C4-2B (cell line): ENCODE measurements around the gene USPL1.

Experiments
- ZFX ChIP-seq: fragments of 450-650 bp; IDR thresholded peaks from 2 replicates; pipeline ENCODE4 v1.6.1; 2017
- TF ChIP-seq, protein P1 (sequence below): fragments of 450-650 bp; conservative IDR thresholded peaks from 2 replicates; pipeline ENCODE4 v1.5.1; 2017; ENCODE audit warnings: mild to moderate bottlenecking

DNA sequence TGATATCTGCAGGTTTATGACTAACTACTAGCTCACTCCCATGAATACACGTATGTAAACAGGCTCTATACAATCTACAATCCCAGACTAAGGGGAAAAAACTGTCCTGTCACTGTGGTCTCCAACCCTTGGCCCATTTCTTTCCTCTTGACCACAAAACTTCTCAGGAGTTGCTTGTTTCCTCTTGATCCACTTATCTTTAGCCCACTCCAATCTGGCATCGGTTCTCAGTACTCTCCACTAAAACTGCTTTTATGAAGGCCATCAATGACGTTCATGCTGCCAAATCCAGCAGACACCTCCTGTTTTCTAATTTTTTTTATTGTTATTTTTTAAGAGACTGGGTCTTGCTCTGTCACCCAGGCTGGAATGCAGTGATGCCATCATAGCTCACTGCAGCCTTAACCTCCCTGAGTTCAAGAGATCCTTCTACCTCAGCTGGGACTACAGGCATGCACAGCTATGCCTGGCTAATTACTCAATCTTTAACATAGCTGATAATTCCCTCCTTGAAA, 31.9 kb upstream of the USPL1 start:
- TF ChIP-seq, protein P1, sequence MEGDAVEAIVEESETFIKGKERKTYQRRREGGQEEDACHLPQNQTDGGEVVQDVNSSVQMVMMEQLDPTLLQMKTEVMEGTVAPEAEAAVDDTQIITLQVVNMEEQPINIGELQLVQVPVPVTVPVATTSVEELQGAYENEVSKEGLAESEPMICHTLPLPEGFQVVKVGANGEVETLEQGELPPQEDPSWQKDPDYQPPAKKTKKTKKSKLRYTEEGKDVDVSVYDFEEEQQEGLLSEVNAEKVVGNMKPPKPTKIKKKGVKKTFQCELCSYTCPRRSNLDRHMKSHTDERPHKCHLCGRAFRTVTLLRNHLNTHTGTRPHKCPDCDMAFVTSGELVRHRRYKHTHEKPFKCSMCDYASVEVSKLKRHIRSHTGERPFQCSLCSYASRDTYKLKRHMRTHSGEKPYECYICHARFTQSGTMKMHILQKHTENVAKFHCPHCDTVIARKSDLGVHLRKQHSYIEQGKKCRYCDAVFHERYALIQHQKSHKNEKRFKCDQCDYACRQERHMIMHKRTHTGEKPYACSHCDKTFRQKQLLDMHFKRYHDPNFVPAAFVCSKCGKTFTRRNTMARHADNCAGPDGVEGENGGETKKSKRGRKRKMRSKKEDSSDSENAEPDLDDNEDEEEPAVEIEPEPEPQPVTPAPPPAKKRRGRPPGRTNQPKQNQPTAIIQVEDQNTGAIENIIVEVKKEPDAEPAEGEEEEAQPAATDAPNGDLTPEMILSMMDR: no peak
- TF ChIP-seq ZFX: no peak
